EH (cell line): ENCODE measurements around the gene PI4KA.

ENCODE experiments used
- DNase-seq: peaks from one replicate; pipeline ENCODE4 v3.0.0-alpha.2; 2015; ENCODE audit warnings: low read depth

PI4KA gene

GRCh38 chr22:20815477-20816050 is 43.0 kb downstream of the PI4KA start:
- DNase-seq = no peak

- DNase-seq = no peak
Observed at GRCh38 chr22:20814221-20814808, 44.3 kb downstream of the PI4KA start.

GRCh38 chr22:20813056-20813455 is 45.6 kb downstream of the PI4KA start:
- no peak for DNase-seq

GRCh38 chr22:20811971-20812660 is 46.5 kb downstream of the PI4KA start:
- no peak for DNase-seq

DNA sequence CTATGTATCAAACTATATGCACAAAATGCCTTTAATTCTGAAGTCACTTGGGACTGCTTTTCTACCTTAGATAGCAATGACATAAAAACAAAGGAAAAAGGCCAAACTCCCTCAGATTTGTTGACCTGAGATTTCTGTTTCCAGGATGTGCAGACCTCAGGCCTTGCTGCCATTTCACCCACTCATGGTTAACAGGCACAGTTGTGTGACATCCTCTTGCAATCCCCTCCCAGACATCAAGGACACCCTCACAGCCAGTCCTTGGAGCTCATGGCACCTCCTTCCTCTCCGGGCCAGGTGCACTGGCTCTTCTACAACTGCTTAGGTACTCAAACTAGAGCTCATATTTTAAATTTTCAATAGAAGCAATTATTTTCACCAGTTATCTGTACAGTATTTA is 47.4 kb downstream of the PI4KA start:
- DNase-seq = no peak

DNA sequence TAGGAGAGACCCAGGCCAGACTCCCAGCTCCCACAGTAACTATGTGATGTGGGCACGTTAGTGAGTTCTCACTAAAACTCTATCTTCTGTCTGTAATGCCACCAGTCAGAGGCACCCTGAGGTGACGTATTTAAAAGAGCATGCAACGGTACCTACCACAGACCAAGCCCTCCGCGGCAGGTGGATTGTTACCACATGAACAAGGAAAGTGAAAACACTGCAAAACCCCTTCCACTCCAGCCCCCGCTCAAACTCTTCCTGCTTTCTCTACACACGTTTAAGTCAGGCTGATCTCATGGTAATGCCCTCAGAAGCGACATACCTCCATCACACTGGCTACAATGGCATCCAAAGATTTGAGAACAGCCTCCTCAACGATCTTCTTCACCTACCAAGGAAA is 48.0 kb downstream of the PI4KA start:
- no peak for DNase-seq

GRCh38 chr22:20809538-20810185 is 48.9 kb downstream of the PI4KA start:
- no peak for DNase-seq

DNA sequence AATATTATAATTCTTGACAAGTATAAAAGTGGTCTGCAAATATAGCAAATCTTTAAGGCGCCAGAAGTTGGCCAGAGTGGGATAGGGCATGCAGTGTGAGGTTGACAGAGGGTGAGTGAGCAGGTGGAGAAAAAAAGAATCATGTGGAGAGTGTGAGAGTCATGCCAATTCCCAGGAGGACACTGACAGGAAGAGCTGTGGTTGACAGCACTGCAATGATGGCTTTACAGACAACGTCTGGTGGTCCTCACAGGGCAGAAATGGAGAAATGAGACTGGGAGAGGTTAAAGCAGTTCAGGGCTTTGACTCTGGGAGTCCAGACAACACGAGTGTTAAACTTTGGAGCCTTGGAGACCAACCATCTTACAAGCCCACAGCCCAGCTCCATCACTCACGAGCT is 49.8 kb downstream of the PI4KA start:
- DNase-seq = no peak

GRCh38 chr22:20807315-20807752 is 51.3 kb downstream of the PI4KA start:
- DNase-seq = peak; percentile 98

GRCh38 chr22:20805972-20806471 is 52.6 kb downstream of the PI4KA start:
- peak; percentile 63 for DNase-seq

DNA sequence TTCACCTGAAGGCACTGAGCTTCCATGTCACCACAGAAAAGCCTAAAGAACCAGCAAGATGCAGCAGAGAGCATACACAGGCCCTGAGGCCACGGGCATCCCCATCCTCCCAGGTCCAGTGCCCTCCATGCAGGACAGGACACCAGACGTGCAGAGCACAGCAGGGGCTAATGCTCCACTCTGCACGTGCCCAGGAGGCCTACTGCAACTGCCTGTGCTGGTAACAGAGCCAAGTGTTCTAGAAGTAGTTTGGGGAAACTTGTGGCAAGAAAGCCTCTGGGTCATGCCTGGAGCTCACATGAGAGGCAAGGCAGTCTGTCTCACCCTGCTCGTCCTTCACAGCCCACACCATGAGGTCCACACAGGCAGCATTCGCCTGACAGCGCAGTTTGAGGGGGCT is 54.0 kb downstream of the PI4KA start:
- no peak for DNase-seq

DNA sequence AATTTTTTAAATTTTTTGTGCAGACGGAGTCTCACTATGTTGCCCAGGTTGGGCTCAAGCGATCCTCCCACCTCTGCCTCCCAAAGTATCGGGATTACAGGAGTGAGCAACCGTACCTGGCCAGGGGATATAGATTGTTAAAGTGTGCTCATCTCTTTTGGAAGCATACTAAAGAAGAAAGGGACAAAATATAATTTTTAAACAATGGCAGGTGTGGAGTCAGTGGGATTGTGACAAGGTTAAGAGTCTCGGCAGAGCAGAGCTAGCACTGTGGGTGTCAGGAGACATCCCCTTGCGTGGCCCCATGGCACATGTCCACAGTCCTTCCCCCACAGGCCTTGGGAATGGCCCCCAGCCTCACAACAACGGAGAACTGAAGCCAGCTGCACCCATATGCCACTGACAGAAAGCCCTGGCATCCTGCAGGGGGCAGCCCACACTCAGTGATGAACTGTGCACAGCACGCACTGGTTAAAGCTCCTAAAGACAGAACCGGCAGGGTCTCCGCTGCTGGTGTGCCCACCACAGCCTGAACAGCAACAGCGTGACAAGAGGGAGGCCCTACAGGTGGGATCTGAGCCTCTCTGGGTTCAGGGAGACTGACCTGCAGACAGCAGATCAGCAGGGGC is 54.8 kb downstream of the PI4KA start:
- DNase-seq = peak; percentile 53

DNA sequence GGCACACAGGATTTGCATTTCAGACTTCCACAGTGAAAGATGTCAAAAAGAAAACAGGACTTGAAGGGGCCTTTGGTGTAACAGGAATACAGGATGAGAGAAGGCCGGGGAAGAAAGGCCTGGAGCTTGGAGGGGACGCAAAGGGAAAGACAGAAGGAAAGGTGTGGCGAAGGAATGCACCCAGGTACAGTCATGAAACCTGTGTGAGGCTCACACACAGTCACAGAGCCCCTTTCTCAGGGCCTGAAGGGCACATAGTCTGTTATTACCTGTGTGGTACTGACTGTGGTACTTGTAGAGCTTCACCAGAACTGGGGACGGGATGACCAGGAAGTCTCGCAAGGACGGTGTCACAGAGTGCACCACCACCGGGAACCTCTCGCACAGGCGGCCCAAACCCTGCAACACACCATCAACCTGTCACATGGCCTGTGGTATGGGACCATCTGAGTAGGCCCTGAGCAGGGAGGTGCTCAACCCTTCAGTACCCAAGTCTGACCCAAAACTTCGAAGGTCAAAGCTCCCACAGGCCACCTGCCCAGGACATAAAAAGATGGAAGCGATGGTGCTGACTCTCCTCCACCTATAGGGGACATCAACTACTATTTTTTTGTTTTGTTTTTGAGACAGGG is 55.6 kb downstream of the PI4KA start:
- DNase-seq = no peak

GRCh38 chr22:20802452-20802851 is 56.2 kb downstream of the PI4KA start:
- no peak for DNase-seq

DNA sequence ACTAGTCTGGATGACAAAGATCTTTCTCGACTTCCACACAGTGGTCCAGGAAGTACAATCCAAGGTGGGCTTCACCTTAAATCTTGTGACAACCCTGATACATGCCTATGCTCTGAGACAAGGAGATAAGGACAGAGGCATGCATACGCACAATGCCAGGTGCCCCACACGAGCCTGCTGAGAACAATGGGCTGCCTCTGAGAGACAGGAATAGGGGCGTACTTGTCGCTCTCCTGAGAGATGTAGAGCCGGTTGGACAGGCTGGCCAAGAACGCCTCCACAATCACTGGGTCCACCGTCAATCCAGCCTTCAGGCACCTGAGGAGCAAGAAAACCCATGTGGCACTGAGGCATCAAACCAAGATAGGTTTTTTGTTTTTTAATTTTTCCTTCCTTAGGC is 59.2 kb downstream of the PI4KA start:
- no peak for DNase-seq

DNA sequence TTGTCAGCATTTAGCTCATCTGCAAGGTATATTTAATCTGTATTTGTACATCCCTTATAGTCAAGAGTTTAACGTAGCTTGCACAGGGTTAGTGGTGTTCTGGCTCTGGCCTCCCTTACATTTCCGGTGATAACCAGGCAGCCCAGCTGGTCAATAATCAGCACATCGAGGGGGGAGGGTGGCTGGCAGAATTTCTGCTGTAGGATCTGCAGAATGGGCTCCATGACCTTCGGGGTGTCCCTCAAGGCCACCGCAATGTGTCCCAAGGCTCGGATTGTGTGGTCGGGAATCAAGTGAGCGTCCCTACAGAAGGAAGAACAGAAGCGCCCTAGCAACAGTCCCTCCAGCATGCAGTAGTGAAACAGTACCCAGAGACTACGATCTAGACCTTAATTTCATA is 59.6 kb downstream of the PI4KA start:
- DNase-seq = no peak

GRCh38 chr22:20798218-20798617 is 60.4 kb downstream of the PI4KA start:
- no peak for DNase-seq

- DNase-seq = no peak
Observed at GRCh38 chr22:20796731-20797130, 61.9 kb downstream of the PI4KA start.

DNA sequence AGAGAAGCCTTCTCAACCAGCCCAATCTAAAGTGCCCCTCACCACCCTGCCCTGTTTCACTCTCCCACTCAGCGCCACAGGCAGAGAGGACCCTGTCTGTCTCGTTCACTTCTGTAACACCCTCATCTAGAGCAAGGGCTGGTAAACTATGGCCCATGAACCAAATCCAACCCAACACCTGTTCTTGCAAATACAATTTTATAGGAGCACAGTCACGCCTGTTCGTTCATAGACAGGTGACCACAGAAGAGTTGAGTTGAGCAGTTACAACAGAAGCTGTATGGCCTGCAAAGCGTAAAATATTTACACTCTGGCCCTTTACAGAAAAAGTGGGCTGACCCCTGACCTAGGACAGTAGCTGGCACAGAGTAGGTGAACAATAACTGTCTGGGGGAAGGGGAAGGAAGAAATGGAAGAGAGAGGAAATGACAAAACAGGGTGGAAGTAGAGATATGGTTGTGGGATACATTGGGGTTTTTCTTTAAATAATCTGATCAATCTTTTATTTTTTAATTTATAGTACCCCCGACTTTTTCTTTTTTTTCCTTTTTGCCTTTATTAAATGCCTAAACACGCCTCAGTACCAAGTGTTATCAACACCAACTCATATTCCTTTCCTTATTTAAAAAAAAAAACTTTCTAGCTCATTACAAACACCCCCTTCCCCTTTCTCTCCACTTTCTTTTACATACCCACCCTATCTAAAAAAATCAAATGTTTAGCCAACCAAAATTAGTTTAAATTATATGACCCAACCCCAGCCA is 63.8 kb downstream of the PI4KA start:
- no peak for DNase-seq

GRCh38 chr22:20793748-20794649 is 64.6 kb downstream of the PI4KA start:
- DNase-seq = no peak
